Naive B cell (primary cell): ENCODE results near the gene ACSBG1. TPM values are rescaled to one million over a fixed set of nuclear protein-coding genes. Genes with fewer than 3 reads are reported as not detected.
"Not testable (repeated sequence)": the region's sequence is repeated elsewhere in the genome, so short reads cannot be mapped to it uniquely, and the experiment has no call there.

Source experiments
- ATAC-seq, 2 donors: fragments of 150-1000 bp; cut with Tn5 transposase; 2 replicates each; pipeline ENCODE4 v1.10.0; 2021; ENCODE audit warnings: low read depth in 2 of 2, mild to moderate bottlenecking in 2 of 2, moderate library complexity in 2 of 2
- DNase-seq: peaks from one replicate; pipeline ENCODE4 v3.0.0; 2022
- H3K27ac Mint-ChIP-seq, 6 donors: one replicate each; pipeline ENCODE4 v1.8.0; 2020 to 2022; ENCODE audit warnings: mild to moderate bottlenecking in 6 of 6, mixed read lengths in 6 of 6, moderate library complexity in 5 of 6, inconsistent platforms in 2 of 6
- H3K27me3 Mint-ChIP-seq, 3 donors: one replicate each; pipeline ENCODE4 v1.8.0; 2021 to 2022; ENCODE audit warnings: mixed read lengths in 3 of 3, mild to moderate bottlenecking in 1 of 3
- H3K36me3 Mint-ChIP-seq, 2 donors: one replicate each; pipeline ENCODE4 v1.8.0; 2020 to 2022; ENCODE audit warnings: mixed read lengths in 2 of 2, inconsistent platforms in 1 of 2, mild to moderate bottlenecking in 1 of 2
- H3K4me1 Mint-ChIP-seq, 3 donors: one replicate each; pipeline ENCODE4 v1.8.0; 2020 to 2022; ENCODE audit warnings: mixed read lengths in 3 of 3, inconsistent platforms in 1 of 3, mild to moderate bottlenecking in 1 of 3, moderate library complexity in 1 of 3
- H3K4me3 Mint-ChIP-seq, 8 donors: one replicate each; pipeline ENCODE4 v1.8.0; 2020 to 2022; ENCODE audit warnings: mild to moderate bottlenecking in 8 of 8, mixed read lengths in 8 of 8, moderate library complexity in 8 of 8, inconsistent platforms in 2 of 8
- H3K9me3 Mint-ChIP-seq, 7 donors: one replicate each; pipeline ENCODE4 v1.8.0; 2020 to 2022; ENCODE audit warnings: mixed read lengths in 7 of 7, mild to moderate bottlenecking in 5 of 7, inconsistent platforms in 2 of 7, moderate library complexity in 1 of 7
- polyA plus RNA-seq, 6 donors: library from polyadenylated mRNA; unstranded; fragments of 300-500 nt; fragmentation: Illumina TruSeq; gene quantifications; one replicate each; pipeline ENCODE4 v1.2.3, GENCODE V29; 2021; ENCODE audit warnings: low read depth in 6 of 6

The ACSBG1 gene
- polyA plus RNA-seq, 6 donors from 2014 or later: 0.06 to 0.17 (median 0.15) TPM; not detected in 3

GRCh38 chr15:78155355-78155939 is 78.9 kb downstream of the ACSBG1 start:
- Mint-ChIP-seq H3K27ac (no peak overlapping the region), H3K9me3 (no peaks in the 10 kb centered on the region), H3K36me3 (no peaks in the 10 kb centered on the region), H3K4me1 (peaks cover 15 to 21% (median 19%) of the 10 kb centered on the region in 3 donors), H3K4me3 (no peak overlapping the region), H3K27me3 (no peaks in the 10 kb centered on the region)
- DNase-seq (no peak), ATAC-seq (no peak)

GRCh38 chr15:78154955-78155354 is 79.4 kb downstream of the ACSBG1 start:
- Mint-ChIP-seq H3K36me3 (no peaks in the 10 kb centered on the region), H3K9me3 (no peaks in the 10 kb centered on the region), H3K4me3 (no peak overlapping the region), H3K4me1 (peaks cover 20 to 26% (median 24%) of the 10 kb centered on the region in 3 donors), H3K27ac (peak overlapping the region in 2 of 6 donors; percentile 36 to 53), H3K27me3 (no peaks in the 10 kb centered on the region)
- no peak for ATAC-seq
- no peak for DNase-seq

GRCh38 chr15:78151075-78151474 is 83.3 kb downstream of the ACSBG1 start:
- DNase-seq, H3K27me3 Mint-ChIP-seq, ATAC-seq, H3K9me3 Mint-ChIP-seq, H3K36me3 Mint-ChIP-seq: not testable (repeated sequence)
- Mint-ChIP-seq H3K4me1 (peaks cover 34 to 46% (median 36%) of the 10 kb centered on the region in 3 donors), H3K4me3 (peak overlapping the region in 7 of 8 donors; percentile 19 to 96 (median 87)), H3K27ac (peak overlapping the region in 2 of 6 donors; percentile 38 to 91)

- peak overlapping the region; percentile 85 to 96 (median 94) for H3K4me3 Mint-ChIP-seq
- DNase-seq (no peak), ATAC-seq (peak in 1 of 2 donors; percentile 1)
- H3K36me3 Mint-ChIP-seq: no peaks in the 10 kb centered on the region
- H3K27ac Mint-ChIP-seq: peak overlapping the region; percentile 88 to 97 (median 92)
- no peaks in the 10 kb centered on the region for H3K27me3 Mint-ChIP-seq
- H3K4me1 Mint-ChIP-seq: peaks cover 34 to 46% (median 36%) of the 10 kb centered on the region in 3 donors
- H3K9me3 Mint-ChIP-seq: no peaks in the 10 kb centered on the region
Measured at GRCh38 chr15:78149805-78150751, 84.3 kb downstream of the ACSBG1 start.

GRCh38 chr15:78149068-78149804 is 85.1 kb downstream of the ACSBG1 start, which contains the start of gene IDH3A:
Gene IDH3A, plus strand, starts transcription at chr15:78149362. Its CDS starts 42 bp downstream, at chr15:78149404.
- peak; percentile 89 to 92 for ATAC-seq
- H3K27ac Mint-ChIP-seq: peak within 1 kb of the TSS; percentile 91 to 97 (median 94)
- H3K4me1 Mint-ChIP-seq: peaks cover 34 to 46% (median 36%) of the 10 kb centered on the region in 3 donors
- no peaks in the 10 kb centered on the region for H3K36me3 Mint-ChIP-seq
- no peaks in the 10 kb centered on the region for H3K27me3 Mint-ChIP-seq
- no peaks in the 10 kb centered on the region for H3K9me3 Mint-ChIP-seq
- DNase-seq: peak; percentile 97
- peak within 1 kb of the TSS; percentile 85 to 97 (median 96) for H3K4me3 Mint-ChIP-seq

- ATAC-seq (peak; percentile 6 to 9), DNase-seq (no peak)
- peaks cover 34 to 46% (median 36%) of the 10 kb centered on the region in 3 donors for H3K4me1 Mint-ChIP-seq
- no peaks in the 10 kb centered on the region for H3K9me3 Mint-ChIP-seq
- peak overlapping the region; percentile 89 to 97 (median 92) for H3K27ac Mint-ChIP-seq
- H3K4me3 Mint-ChIP-seq: peak overlapping the region; percentile 85 to 97 (median 96)
- no peaks in the 10 kb centered on the region for H3K27me3 Mint-ChIP-seq
- no peaks in the 10 kb centered on the region for H3K36me3 Mint-ChIP-seq
Measured at GRCh38 chr15:78148392-78149067, 85.8 kb downstream of the ACSBG1 start.

- DNase-seq (no peak), ATAC-seq (no peak)
- peaks cover 0 to 1% (median 0%) of the 10 kb centered on the region in 7 donors for H3K9me3 Mint-ChIP-seq
- peaks cover 28 to 37% (median 34%) of the 10 kb centered on the region in 3 donors for H3K4me1 Mint-ChIP-seq
- peak overlapping the region; percentile 15 to 97 (median 91) for H3K4me3 Mint-ChIP-seq
- peak overlapping the region in 2 of 6 donors; percentile 70 to 88 for H3K27ac Mint-ChIP-seq
- H3K27me3 Mint-ChIP-seq: no peaks in the 10 kb centered on the region
- H3K36me3 Mint-ChIP-seq: no peaks in the 10 kb centered on the region
Measured at GRCh38 chr15:78147566-78147965, 86.8 kb downstream of the ACSBG1 start.

GRCh38 chr15:78146425-78147154 is 87.8 kb downstream of the ACSBG1 start:
- Mint-ChIP-seq H3K36me3 (no peaks in the 10 kb centered on the region), H3K9me3 (peaks cover 0 to 1% (median 0%) of the 10 kb centered on the region in 7 donors), H3K27ac (no peak overlapping the region), H3K27me3 (no peaks in the 10 kb centered on the region), H3K4me3 (peak overlapping the region in 3 of 8 donors; percentile 44 to 87 (median 64)), H3K4me1 (peaks cover 28 to 40% (median 32%) of the 10 kb centered on the region in 3 donors)
- no peak for DNase-seq
- ATAC-seq: no peak

GRCh38 chr15:78142332-78142731 is 92.0 kb downstream of the ACSBG1 start:
- H3K27me3 Mint-ChIP-seq: no peaks in the 10 kb centered on the region
- ATAC-seq: no peak

GRCh38 chr15:78140292-78140691 is 94.1 kb downstream of the ACSBG1 start:
- Mint-ChIP-seq H3K27me3 (no peaks in the 10 kb centered on the region), H3K36me3 (no peaks in the 10 kb centered on the region), H3K4me1 (peaks cover 0 to 6% (median 6%) of the 10 kb centered on the region in 3 donors), H3K4me3 (no peak overlapping the region), H3K27ac (peak overlapping the region in 1 of 6 donors; percentile 5), H3K9me3 (peaks cover 0 to 1% (median 0%) of the 10 kb centered on the region in 7 donors)
- ATAC-seq: no peak
- DNase-seq: no peak

More at GRCh38 chr15:78142332-78142731, 92.0 kb downstream of the ACSBG1 start:
- Mint-ChIP-seq H3K4me3 (peak overlapping the region in 1 of 8 donors; percentile 34), H3K9me3 (peaks cover 0 to 1% (median 0%) of the 10 kb centered on the region in 7 donors), H3K36me3 (no peaks in the 10 kb centered on the region), H3K27ac (peak overlapping the region in 1 of 6 donors; percentile 90), H3K4me1 (peaks cover 3 to 8% (median 6%) of the 10 kb centered on the region in 3 donors)
- DNase-seq: no peak

- ATAC-seq (no peak), DNase-seq (no peak)
- Mint-ChIP-seq H3K4me1 (peaks cover 0 to 6% (median 6%) of the 10 kb centered on the region in 3 donors), H3K4me3 (no peak overlapping the region), H3K36me3 (no peaks in the 10 kb centered on the region), H3K27ac (peak overlapping the region in 1 of 6 donors; percentile 39), H3K27me3 (no peaks in the 10 kb centered on the region), H3K9me3 (peaks cover 0 to 1% (median 0%) of the 10 kb centered on the region in 7 donors)
Measured at GRCh38 chr15:78139578-78139977, 94.8 kb downstream of the ACSBG1 start.

- no peak for DNase-seq
- Mint-ChIP-seq H3K4me3 (peak overlapping the region in 1 of 8 donors; percentile 56), H3K4me1 (peaks cover 12 to 28% (median 17%) of the 10 kb centered on the region in 3 donors), H3K36me3 (no peaks in the 10 kb centered on the region), H3K27ac (no peak overlapping the region), H3K9me3 (no peaks in the 10 kb centered on the region), H3K27me3 (no peaks in the 10 kb centered on the region)
- ATAC-seq: no peak
Measured at GRCh38 chr15:78133801-78134200, 100.6 kb downstream of the ACSBG1 start.
